GM12865 (cell line): ENCODE results near the gene MRPL37.

Experiments used
- DNase-seq: peaks from one replicate; pipeline ENCODE4 v3.0.0; 2010; ENCODE audit warnings: low read depth
- H3K4me3 ChIP-seq: 2 replicates; pipeline ENCODE4 v1.5.1; 2011; ENCODE audit warnings: mild to moderate bottlenecking, low read depth, low read length, control low read depth
- TF ChIP-seq, protein P1 (sequence below): IDR thresholded peaks from 2 replicates; pipeline ENCODE4 v1.5.1; 2011; ENCODE audit warnings: low read length, control low read depth, low read depth, inconsistent platforms; ENCODE audit not compliant: insufficient read depth; ENCODE audit errors: missing control alignments

MRPL37 gene

DNA sequence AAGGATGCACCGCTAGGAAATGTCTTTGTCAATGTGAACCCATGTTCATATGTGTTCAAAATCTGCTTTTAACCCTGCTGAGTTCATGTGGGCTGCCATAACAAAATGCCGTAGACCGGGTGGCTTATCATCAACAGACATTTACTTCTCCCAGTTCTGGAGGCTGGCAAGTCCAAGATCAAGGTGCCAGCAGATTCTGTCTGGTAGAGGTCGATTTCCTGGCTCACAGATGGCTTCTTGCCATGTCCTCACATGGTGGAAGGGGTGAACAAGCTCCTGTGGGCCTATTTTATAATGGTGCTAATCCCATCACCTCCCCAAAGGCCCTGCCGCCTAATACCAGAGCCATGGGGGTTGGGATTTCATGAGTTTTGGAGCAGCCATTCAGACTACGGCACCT, 42.6 kb upstream of the MRPL37 start:
- TF ChIP-seq, protein P1, sequence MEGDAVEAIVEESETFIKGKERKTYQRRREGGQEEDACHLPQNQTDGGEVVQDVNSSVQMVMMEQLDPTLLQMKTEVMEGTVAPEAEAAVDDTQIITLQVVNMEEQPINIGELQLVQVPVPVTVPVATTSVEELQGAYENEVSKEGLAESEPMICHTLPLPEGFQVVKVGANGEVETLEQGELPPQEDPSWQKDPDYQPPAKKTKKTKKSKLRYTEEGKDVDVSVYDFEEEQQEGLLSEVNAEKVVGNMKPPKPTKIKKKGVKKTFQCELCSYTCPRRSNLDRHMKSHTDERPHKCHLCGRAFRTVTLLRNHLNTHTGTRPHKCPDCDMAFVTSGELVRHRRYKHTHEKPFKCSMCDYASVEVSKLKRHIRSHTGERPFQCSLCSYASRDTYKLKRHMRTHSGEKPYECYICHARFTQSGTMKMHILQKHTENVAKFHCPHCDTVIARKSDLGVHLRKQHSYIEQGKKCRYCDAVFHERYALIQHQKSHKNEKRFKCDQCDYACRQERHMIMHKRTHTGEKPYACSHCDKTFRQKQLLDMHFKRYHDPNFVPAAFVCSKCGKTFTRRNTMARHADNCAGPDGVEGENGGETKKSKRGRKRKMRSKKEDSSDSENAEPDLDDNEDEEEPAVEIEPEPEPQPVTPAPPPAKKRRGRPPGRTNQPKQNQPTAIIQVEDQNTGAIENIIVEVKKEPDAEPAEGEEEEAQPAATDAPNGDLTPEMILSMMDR = no peak

DNA sequence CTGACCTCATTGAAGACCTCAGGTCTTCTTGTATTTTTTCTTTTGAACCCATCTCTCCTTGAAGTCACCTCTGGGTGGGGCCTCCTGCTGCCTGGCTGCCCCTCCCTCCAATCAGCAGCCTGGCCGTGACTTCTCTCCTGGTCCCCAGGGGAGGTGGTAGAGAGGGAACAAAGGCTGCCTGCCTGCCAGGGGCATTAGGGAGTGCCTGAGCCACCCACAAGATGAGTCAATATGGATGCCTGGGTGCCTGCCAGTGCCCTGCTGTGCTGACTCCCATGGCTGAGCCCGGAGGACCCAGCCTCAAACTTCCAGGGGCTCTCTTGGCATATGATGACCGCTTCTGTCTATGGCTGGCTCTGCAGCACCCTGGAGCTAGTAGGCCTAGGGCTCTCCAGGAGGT, 41.9 kb upstream of the MRPL37 start:
- no peak overlapping the region for H3K4me3 ChIP-seq
- no peak for DNase-seq
- TF ChIP-seq, protein P1 = no peak

More for the DNA sequence above, 42.6 kb upstream of the MRPL37 start:
- DNase-seq = no peak
- H3K4me3 ChIP-seq = no peak overlapping the region

DNA sequence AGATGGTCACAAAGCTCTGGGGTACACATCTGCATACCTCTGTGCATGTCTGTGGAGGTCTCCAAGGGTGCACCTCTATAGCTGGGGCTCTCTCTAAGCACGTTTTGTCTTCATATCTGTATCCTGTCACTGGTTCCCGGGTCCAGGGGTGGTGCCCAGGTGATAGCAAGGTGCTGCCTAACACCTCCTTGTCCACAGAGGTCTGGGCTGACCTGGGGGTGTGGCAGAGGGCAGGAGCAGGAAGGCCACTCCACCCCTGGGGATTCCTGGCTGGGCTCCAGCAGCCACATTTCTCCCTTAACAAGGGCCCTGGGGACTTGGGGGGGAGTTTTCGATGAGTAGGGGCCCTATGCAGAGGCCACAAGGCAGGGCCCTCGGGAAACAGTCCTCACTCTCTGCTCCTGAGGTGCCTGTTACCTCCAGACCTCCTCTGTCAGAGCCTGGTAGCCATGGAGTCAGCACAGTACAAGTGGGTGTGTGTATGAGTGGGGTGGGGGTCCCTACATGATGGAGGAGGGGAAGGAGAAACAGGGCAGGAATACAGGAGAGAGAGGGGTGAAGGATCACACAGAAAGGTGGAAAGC, 40.1 kb upstream of the MRPL37 start:
- H3K4me3 ChIP-seq = no peak overlapping the region
- TF ChIP-seq, protein P1 = no peak
- DNase-seq = no peak

DNA sequence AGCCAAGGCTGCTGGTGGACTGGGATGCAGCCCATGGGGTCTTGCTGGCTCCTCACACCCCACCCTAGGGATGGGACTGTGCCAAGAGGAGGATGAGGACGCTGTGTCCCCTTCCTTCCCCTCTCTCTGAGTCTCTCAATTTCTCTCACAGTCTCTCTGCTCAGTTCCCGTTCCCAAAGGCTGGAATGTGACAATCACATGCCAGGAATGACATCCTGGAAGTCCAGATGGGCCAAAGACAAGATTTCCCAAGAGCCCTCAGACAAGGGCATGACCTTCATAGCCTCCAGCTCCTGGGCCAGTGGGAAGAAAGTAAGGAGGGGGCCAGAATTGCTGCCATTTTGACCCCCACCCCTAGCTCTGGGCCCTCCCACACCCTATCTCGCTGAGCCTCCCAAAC, 39.6 kb upstream of the MRPL37 start:
- DNase-seq = no peak
- TF ChIP-seq, protein P1 = no peak
- H3K4me3 ChIP-seq = no peak overlapping the region

DNA sequence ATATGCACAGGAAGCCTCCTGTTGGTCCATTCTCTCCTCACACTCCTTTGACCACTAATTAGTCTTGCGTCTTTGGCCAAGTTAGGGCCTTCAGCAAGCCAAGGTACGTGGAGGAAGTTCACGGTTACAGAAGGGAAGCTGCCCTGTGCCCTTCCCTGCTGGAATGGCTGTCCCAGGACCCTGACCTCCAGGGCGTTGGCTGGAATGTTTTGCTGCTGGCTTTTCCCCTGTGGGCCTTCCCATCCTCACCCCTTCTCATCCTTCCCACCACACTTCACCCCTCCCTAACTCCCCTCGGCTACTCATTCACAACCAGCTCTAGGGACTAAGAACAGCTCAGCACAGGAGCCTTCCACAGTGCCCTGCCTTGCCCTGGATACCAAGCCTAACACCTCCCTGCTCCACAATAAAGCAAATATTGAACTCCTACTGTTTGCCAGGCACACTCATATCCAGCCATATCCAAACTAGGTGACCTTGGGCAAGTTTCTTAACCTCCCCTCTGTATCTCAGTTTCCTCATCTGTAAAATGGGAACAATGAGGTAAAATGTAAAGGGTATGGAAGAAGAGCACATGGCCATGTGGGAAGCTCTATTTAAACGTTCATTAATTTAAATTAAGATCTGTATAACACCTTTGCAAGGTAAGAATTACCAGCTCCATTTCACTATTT, 38.3 kb upstream of the MRPL37 start:
- no peak overlapping the region for H3K4me3 ChIP-seq
- TF ChIP-seq, protein P1 = no peak
- DNase-seq = no peak

DNA sequence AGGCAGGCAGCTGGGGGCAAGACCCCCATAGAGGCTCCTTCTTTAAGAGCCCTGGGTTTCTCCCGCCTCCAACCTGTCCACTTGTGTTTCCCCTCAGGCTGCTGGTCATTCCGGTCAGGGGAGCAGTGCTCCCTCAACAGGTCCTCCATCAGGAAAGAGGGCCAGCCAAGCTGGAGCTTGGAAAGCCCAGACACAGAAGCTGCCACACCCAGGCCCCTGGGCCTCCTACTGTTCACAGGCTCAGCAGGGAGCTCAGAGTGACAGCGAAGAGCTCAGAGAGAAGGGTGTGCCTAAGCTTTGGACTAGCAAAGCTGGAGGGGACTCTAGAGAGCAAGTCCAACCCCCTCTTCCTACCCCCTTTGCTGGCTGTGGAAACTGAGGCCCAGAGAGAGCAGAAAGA, 36.9 kb upstream of the MRPL37 start:
- no peak for DNase-seq
- H3K4me3 ChIP-seq = no peak overlapping the region
- TF ChIP-seq, protein P1 = no peak

DNA sequence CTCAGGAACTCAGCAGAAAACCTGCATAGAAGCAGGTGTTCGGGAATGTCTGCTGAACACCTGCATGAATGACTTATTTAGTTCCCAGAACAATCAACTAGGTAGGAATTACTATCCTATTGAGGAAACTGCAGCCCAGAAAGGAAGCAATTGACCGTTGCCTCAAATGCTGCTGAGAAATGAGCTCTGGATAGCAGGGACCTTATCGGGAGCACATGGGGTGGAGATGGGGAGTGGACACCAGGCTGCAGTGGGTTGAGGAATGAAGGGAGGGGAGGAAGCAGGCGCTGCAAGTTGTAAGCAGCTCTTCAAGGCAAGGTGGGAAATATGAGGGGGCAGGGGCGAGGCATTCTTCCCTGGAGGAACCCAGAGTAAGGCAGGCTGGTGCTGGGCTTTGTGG, 36.4 kb upstream of the MRPL37 start:
- DNase-seq = no peak
- TF ChIP-seq, protein P1 = no peak

More for the DNA sequence above, 36.4 kb upstream of the MRPL37 start:
- H3K4me3 ChIP-seq = no peak overlapping the region
